Left forelimb (tissue), 1 donor: ENCODE measurements around the gene SEC11A.
"Not testable (repeated sequence)": the region's sequence is repeated elsewhere in the genome, so short reads cannot be mapped to it uniquely, and the experiment has no call there.

ENCODE experiments used
- DNase-seq: peaks from one replicate; pipeline ENCODE4 v3.0.0-alpha.2; 2018; ENCODE audit warnings: low spot score

Gene SEC11A

GRCh38 chr15:84737005-84737404, 21.1 kb upstream of the SEC11A start:
- DNase-seq, result no peak

DNA sequence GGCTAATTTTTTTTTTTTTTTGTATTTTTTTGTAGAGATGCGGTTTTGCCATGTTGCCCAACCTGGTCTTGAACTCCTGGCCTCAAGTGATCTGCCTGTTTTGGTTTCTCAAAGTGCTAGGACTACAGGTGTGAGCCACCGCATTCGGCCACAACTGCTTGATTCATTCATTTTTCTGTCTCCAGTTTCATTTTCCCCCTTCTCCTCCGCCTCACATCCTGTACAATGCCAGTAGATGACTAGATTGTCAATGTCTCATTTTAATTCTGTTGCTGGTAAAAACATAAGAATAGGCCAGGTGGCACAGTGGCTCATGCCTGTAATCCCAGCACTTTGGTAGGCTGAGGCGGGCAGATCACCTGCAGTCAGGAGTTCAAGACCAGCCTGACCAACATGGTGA, 20.4 kb upstream of the SEC11A start:
- no peak for DNase-seq

GRCh38 chr15:84735480-84736061, 19.6 kb upstream of the SEC11A start:
- DNase-seq, result not testable (repeated sequence)

- no peak for DNase-seq
Measured at GRCh38 chr15:84734794-84735479, 19.0 kb upstream of the SEC11A start.

GRCh38 chr15:84731774-84732173, 15.8 kb upstream of the SEC11A start:
- DNase-seq, result no peak

DNA sequence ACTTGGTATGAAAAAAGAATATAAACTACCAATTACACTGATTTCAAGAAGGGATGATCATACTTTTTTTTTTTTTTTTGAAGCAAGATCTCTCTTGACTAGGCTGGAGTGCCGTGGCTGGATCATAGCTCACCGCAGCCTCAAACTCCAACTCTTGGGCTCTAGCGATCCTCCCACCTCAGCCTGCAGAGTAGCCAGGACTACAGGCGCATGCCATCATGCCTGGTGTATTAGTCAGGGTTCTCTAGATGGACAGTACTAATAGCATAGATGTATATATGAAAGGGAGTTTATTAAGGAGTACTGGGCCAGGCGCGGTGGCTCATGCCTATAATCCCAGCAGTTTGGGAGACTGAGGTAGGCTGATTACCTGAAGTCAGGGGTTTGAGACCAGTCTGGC, 11.5 kb upstream of the SEC11A start:
- DNase-seq, result no peak

DNA sequence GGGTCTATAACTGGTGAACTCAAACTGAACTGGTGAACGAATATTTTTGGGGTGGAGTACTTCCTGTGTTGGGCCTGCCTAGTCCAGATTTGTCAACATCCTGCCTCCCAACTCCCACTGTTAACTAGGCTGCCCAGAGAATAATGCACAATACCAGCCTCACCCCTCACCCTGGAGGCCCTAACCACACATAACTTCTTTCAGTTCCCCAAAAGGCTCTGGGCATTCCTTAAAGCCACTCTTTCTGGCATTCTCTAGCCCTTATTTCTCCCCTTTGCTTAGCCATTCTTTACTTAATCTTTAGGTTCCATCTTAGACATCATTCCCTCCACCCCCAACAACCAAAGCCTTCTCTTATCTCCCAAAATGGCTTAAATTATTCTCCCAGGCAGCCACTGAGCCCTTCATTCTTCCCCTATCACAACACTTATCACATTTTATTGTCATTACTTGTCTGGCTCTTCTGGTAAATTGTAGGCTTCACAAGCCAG, 9.1 kb upstream of the SEC11A start:
- DNase-seq, result no peak

DNA sequence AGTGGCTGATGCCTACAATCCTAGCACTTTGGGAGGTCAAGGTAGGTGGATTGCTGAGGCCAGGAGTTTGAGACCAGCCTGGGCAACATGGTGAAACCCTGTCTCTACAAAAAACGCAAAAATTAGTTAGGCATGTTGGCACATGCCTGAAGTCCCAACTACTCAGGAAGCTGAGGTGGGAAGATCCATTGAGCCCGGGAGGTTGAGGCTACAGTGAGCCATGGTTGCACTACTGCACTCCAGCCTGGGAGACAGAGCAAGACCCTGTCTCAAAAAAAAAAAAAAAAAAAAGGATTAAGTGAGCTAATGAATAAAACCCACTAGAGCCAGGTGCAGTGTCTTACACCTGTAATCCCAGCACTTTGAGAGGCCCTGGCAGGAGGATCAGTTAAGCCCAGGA, 6.7 kb upstream of the SEC11A start:
- DNase-seq, result no peak

DNA sequence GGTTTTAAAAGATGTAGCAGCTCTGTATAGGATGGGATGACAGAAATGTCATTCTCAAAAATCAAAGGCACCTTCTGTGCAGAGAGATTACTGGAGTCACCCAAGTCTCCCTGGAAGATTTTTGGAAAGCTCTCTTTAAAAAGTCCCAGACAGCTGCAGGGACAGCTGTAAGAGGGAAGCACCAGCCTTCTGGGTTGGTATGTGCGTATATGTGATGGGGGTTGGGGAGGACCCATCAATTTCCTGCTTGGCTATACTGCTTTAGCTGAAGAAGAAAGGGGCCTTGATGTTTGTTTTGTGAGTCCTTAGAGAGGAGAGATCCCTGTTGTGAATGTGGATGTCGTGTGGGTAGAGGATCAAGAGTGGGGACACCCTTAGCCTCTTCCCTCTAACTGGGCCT, 5.4 kb upstream of the SEC11A start:
- DNase-seq, result no peak

GRCh38 chr15:84715441-84716035, 401 bp downstream of the SEC11A start:
- no peak for DNase-seq

DNA sequence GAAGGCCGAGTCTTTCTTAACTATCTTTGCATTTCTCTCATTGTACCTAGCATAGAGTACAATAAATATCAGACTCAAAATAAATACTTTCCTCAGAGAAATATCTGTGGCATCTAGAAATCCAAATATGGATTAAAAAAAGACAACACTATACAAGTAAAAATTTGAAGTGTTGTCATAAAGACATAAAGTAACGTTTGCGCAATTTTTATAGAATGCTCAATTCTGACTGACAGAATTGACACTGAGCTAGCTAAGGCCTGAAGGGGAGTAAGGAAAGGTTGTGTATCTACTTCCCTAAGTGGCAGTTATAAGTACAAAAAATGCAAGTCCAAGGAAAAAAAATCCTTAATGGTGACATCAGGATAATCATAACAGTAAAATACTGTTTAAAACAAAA, 1.1 kb downstream of the SEC11A start:
- no peak for DNase-seq

DNA sequence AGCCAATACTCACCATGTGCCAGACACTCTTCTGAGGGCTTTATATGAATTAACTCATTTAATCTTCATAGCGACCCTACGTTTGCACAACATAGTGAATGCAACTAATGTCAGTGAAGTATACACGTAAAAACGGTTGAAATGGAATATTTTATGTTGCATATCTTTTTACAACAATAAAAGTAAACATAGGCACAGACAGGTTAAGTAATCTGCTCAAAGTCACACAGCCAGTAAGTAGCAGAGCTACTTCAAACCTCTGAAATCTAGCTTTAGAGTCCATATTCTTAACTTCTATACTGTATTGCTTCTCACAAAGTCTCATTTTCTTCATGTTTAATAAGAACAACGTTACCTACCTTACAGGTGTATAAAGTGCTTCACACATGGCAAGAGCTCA, 1.6 kb downstream of the SEC11A start:
- no peak for DNase-seq

GRCh38 chr15:84703808-84704207, 12.1 kb downstream of the SEC11A start:
- DNase-seq, result no peak

DNA sequence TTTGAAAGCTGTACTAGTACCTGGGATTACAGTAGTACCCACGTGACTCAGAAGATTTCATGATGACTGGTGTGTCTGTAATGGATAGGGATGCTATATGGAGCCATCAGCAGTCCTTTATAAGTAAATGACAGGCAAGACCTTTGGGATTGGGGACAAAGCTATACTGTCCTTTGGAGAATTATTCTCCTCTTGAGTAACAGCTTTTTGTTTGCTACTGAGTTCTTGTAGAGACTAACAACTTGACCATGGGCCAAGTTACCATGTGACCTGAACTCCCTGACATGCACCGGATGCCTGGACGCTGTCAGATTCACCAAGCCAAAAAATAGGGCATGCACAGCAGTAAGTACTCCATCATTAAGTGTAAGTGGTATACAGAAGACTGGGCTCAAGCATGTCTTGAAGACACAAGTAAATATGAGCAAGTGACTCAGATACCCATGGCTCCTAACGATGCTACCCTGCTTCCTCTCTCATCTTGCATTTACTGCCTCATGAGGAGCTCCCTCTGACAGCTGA, 12.9 kb downstream of the SEC11A start:
- no peak for DNase-seq

GRCh38 chr15:84699538-84700191, 16.3 kb downstream of the SEC11A start:
- DNase-seq, result no peak

DNA sequence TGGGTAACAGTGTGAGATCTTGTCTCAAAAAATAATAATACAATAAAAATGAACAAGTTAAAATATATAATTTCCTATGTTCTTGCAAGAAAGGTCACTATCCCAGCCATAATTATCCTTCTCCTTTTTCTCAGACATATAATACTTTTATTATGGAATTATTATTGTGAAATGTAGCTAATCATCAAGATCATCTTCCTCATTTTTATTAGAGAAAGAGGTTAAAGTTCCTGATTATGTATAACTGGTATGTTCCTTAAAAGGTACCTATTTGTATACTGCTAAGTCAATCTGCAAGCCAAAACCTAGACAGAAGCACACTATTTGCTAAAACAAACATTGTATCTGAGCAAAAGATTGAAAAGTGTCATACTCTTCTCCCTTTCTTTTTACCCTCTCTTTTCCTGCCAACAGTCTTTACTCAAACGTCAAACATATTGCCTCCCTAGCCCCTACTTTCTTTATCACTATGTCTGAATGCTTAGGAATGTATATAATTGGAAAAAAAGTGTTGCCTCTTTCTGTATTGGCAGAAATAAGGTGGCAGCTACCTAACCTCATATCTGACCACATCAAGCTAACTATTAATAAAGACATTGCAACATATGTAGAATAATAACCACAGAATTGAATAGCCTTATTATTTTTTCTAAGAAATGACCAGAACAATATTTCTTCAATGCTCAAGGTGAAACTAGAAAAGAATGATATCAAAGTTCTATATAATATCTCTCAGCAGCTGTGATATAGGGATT, 18.5 kb downstream of the SEC11A start:
- no peak for DNase-seq

- no peak for DNase-seq
Measured at GRCh38 chr15:84696757-84697156, 19.2 kb downstream of the SEC11A start.

GRCh38 chr15:84690342-84690741, 25.6 kb downstream of the SEC11A start:
- no peak for DNase-seq

- no peak for DNase-seq
Measured at GRCh38 chr15:84689858-84690257, 26.1 kb downstream of the SEC11A start.

DNA sequence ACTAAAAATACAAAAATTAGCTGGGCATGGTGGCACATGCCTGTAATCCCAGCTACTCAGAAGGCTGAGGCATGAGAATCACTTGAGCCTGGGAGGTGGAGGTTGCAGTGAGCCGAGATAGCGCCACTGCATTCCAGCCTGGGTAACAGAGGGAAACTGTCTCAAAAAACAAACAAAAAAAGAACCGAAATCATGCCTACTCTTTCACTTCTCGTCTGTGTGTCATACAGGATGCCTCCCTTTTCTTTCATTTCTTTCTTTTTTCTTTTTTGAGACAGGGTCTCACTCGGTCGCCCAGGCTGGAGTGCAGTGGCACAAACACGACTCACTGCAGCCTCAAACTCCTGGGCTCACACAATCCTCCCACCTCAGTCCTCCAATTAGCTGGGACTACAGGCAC, 29.5 kb downstream of the SEC11A start:
- DNase-seq, result not testable (repeated sequence)

DNA sequence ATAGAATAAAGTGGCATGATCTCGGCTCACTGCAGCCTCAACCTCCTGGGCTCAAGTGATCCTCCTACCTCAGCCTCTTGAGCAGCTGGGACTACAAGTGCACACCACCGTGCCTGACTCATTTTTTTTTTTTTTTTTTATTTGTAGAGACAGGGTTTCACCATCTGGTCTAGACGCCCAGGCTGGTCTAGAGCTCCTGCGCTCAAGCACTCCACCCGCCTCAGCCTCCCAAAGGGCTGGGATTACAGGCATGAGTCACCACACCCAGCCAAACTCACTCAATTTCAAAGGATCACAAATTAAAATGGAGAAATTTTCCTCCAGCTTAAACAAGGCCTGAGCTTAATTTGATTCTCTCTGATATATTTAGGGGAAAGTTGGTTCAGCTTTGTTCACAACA, 30.6 kb downstream of the SEC11A start:
- DNase-seq, result no peak

GRCh38 chr15:84684092-84684491, 31.8 kb downstream of the SEC11A start:
- no peak for DNase-seq
